Mammary epithelial cell (primary cell): Measurements from ENCODE around the gene SCMH1.

Source experiments
- EZH2 ChIP-seq: IDR thresholded peaks from 2 replicates; pipeline ENCODE4 v1.6.1; 2012; ENCODE audit warnings: low read length, inconsistent platforms, borderline replicate concordance
- TF ChIP-seq, protein P1 (sequence below), 2 donors: IDR thresholded peaks in 1 of 2; conservative IDR thresholded peaks in 1 of 2; 2 replicates each; pipeline ENCODE4 v1.5.1; 2011 to 2012; ENCODE audit warnings: inconsistent platforms in 2 of 2, low read length in 2 of 2, mild to moderate bottlenecking in 2 of 2, control low read depth in 1 of 2, low read depth in 1 of 2; ENCODE audit not compliant: insufficient read depth in 1 of 2; ENCODE audit errors: extremely low read depth in 1 of 2

DNA sequence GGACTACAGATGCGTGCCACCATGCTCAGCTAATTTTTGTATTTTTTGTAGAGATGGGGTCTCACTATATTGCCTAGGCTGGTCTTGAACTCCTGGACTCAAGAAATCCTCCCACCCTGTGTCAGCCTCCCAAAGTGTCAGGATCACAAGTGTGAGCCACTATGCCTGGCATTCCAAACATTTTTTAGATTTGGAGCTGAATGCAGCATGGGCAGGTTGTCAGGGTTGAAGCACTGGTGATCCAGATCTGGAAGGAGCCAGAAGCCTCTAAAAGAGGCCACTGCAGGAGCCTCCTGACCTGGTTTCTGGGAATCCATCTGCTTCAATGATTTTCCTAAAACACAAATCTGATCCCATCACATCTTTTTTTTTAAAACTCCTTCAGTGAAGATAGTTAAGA is 264.4 kb downstream of the SCMH1 start:
- TF ChIP-seq, protein P1, sequence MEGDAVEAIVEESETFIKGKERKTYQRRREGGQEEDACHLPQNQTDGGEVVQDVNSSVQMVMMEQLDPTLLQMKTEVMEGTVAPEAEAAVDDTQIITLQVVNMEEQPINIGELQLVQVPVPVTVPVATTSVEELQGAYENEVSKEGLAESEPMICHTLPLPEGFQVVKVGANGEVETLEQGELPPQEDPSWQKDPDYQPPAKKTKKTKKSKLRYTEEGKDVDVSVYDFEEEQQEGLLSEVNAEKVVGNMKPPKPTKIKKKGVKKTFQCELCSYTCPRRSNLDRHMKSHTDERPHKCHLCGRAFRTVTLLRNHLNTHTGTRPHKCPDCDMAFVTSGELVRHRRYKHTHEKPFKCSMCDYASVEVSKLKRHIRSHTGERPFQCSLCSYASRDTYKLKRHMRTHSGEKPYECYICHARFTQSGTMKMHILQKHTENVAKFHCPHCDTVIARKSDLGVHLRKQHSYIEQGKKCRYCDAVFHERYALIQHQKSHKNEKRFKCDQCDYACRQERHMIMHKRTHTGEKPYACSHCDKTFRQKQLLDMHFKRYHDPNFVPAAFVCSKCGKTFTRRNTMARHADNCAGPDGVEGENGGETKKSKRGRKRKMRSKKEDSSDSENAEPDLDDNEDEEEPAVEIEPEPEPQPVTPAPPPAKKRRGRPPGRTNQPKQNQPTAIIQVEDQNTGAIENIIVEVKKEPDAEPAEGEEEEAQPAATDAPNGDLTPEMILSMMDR (conservative IDR thresholded peaks at IDR 0.05 in 1 of 2, IDR thresholded peaks at IDR 0.05 in 1 of 2; ENCODE audit: extremely low read depth in 1 of 2, insufficient read depth in 1 of 2, low read depth in 1 of 2, low read length in 2 of 2): no peak
- no peak for TF ChIP-seq EZH2
